ENCODE results near the gene RCOR1.

DNA sequence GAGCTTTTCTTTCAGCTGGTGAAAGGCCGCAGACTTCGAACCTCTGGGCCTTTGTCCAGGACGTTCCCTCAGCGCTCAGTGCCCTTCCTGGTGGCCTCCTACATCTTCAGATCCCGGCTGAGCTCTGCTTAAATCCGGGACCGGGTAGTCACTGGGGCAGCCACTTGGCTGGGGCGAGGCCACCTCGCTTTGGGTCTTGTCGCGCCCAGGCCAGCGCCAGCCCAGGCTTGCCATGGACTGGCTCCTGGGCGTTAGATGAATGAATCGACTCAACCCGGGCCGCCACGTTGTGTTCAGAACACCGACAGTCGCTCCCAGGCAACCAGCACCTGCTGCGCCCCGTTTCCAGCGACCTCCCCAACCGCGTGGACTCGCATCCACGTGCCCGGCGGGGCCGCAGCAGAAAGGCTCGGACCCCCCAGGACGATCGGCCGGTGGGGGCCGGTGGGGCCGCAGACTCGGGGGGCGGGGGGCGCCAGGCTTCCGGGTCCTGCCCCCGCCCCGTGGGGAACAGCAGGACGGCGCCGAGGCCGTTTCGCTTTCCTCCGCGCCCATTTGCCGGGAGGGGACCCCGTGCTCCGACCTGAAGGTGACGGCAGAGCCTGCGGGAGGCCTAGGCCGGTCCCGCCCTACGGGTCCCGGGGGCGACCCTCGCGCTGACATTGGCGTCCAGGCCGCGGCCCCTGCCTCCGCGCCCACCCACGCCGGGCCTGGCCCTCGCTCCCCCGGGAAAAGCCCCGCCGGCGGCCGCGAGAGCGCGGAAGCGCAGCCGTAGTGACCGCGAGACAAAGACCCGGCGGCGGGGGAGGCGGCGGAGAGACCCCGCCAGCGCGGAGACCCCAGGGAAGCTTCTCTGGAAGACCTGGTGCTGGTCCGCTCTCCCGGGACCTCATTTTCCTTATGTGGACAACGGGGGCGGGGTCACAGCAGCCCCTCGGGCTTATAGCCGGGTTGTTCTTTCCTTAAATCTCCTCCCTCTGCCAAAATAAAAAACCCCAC, 37.3 kb upstream of the RCOR1 start:
- TF ChIP-seq CTCF (IDR thresholded peaks at IDR 0.05 in 8 of 11, conservative IDR thresholded peaks at IDR 0.05 in 3 of 11): peak in 1 of 11 experiments; percentile 14
- peak in 2 of 3 donors; percentile 36 to 66 for TF ChIP-seq POLR2AphosphoS5 (IDR thresholded peaks at IDR 0.05)
- no peak for TF ChIP-seq POLR2A (IDR thresholded peaks at IDR 0.05)
